Activated CD8-positive, alpha-beta memory T cell treated with anti-CD3 and anti-CD28 coated beads for 24 hours (primary cell): Measurements from ENCODE around the gene ACAP3.

Experiments used
- DNase-seq: peaks from one replicate; pipeline ENCODE4 v3.0.0-alpha.2; 2020

The ACAP3 gene

DNA sequence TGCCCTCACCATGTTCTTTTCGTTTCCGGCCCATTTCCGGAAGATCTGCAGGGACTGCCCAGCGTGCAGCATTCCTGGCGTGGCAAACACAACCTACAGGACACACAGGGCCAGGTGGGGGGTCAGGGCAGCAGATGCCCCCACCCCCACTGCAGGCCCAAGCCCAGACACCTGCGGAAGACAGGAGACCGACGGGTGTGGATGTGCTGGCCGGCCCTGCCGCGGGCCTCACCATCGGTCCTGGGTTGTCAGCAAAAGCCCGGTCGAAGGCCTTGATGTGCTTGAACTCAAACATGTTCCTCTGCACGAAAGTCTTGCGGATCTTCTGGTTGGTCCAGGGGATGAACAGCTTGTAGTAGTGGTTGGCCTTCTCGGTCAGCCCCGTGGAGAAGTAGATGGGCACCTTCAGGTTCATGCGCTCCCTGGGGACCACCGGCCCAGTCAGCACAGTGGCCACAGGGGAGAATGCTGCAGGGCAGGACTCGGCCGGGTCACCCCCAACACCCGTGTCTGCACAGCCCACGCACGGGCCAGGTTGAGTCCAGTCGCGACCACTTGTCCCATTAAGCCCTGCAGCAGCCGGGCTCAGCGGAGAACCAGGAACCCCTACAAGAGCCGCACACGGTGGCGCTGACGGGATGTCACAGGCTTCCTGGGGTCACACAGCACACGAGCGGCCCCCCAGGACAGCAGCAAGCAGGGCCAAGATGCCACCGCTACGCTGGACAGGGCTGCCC, 5.9 kb upstream of the ACAP3 start:
- DNase-seq = no peak

DNA sequence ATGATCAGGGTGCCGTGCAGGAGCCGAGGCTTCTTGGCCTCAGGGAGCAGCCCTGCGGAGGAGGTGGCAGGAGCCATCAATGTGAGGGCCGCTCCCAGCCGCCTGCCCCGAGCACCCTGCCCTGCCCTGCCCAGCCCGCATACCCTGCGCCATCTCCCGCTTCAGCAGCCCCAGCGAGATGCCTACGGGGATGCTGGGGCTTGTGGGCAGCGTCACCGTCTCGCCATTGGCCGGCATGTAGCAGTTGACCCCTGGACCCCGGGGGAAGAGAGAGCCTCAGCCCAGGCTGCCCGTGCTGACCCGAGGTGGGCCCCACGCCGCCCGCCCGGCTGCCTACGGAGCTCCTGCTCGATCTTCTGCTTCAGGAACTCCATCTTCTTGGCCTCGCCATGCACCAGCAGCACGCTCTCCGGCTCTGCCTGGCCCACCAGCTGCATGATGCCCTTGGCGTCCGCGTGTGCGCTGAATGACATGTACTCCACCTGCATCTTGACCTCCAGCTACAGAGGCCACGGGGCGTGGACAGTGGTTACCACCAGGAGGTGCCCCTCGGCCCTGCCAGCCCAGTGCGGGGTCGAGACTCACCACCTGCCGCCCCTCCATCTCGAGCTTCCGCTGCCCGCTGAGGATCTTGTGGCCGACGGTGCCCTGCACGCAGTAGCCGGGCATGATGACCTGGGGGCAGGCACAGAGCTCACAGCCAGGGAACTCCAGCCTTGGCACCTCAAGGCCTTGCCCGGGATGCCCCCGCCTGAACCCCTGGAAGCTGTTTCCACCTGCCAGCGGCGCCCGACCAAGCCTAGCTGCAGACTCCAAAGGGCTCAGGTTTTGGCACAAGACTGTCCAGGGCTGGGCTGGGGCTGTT, 5.0 kb upstream of the ACAP3 start:
- no peak for DNase-seq

DNA sequence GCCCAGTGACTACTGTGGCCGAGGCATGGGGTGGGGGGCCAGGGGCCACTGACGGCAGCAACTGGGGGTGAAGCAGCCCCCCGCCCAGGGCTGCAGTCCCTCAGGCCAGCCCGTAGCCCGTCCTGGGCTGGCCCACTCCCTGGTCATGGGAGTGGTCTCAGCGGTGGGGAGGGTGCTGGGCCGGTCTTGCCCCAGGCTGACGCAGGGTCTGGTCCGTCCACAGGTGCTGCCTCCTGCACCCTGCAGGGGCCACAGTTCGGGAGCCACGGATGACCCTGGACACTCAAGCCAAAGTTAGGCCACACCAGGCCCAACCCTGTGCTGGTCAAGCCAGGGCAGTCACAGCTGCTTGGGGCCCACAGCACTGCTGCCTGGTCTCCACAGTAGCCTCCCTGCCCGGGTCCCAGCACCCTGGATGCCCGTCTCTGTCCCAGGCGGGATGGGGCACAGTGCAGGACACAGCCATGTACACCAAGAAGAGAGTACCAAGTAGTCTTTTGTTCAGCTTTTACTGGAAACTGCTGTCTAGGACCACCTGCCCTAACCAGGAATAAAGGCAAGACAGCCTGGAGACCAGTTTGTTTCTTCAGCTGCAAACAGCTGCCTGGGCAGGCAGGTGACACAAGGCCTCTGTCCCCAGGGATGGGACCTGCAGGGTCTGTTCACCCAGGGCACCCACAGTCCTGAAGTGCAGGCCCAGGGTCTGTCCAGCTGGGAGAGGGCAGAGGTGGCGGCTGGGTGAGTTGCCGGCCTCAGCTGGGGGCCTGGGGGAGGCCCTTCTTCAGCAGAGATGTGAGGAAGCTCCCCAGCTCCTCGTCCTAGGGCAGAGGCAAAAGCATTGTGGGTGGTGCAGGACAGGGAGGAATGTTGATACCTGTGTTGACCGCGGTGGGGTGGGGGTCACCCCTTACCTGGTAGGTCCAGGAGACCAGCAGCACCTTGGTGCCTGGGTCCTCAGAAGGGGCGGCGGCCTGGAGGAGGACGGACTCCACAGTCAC, 3.7 kb upstream of the ACAP3 start:
- DNase-seq = no peak

DNA sequence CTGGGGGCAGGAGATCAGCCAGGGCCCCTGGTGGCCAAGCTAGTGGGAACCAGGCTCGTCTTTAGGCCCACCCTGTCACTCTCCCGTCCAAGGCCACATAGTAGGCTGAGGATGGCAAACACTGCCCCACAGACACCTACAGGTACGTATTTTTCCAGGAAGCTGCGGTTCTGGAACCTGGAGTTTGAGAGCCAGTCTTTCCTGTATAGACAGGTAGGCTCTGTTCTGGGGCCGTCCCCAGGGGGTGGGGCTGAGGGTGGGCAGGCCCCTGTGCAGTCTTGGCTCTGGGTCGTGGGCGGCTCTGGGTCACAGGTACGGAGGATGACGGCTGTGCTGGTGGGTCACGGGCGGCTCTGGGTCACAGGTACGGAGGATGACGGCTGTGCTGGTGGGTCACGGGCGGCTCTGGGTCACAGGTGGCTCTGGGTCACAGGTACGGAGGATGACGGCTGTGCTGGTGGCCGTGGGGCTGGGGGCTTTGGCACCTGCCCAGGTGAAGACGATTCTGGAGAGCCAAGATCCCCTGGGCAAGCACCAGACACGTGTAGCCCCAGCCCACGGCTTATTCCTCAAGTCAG, 2.8 kb upstream of the ACAP3 start:
- no peak for DNase-seq

DNA sequence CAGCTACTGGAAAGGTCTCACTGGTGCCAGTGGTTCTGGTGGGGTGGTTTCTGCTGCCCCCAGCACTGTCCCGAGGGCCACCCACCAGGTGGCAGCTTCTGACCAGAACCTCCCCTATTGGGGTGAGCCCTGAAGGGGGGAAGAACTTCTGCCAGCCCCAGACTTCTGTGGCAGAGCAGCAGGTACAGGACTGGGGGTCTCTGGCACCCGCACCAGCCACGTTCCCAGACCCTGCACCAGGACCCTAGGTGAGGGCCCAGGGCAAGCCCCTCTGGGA, 2.3 kb upstream of the ACAP3 start:
- no peak for DNase-seq

DNA sequence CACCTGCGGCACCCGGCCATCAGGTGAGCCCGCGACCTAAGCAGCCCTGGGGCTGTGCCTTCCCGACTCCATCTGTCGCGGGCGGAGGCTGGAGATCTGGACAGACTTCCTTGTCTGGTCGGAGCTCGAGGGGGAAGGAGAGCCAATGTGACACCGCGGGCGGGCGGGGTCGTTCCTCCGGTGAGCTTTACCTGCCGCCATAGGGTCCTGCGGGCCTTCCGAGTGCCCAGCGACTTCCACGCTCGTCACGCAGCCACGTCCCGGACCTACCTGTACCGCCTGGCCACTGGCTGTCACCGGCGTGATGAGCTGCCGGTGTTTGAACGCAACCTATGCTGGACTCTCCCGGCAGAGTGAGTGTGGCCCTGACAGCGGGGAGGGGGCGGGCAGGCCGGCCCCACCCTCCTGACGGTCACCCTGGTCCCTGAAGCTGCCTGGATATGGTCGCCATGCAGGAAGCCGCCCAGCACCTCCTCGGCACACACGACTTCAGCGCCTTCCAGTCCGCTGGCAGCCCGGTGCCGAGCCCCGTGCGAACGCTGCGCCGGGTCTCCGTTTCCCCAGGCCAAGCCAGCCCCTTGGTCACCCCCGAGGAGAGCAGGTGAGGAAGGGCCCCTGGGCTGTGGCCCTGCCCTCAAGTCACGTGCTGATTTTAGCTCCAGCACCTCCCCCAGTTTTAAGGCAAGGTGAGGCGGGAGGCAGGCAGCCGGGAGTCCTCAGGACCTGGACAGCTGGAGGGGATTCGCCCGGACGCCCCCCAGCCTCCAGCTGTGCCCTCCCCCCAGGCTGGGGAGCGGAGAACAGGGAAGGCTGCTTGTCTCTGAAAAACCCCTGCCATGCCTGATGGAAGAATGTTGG, 1.8 kb upstream of the ACAP3 start:
- DNase-seq = peak; percentile 77

DNA sequence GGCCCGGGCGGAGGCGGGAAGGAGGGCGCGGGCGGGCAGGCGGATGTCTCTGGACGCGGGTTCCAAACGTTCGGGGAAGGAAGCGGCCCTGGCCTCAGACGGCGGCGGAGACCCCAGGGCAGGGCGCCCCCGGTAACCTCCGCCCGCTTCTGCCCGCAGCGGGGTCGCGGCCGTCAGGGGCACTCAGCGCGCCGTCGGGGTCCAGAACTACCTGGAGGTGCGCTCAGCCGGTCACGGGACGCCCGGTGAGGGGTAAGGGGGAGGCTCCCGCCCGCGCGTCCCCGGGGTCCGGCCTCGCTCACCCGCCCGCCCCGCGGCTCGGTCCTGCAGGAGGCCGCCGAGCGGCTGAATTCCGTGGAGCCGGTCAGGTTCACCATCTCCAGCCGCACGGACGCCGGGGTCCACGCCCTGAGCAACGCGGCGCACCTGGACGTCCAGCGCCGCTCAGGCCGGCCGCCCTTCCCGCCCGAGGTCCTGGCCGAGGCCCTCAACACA, 1.1 kb upstream of the ACAP3 start:
- no peak for DNase-seq

DNA sequence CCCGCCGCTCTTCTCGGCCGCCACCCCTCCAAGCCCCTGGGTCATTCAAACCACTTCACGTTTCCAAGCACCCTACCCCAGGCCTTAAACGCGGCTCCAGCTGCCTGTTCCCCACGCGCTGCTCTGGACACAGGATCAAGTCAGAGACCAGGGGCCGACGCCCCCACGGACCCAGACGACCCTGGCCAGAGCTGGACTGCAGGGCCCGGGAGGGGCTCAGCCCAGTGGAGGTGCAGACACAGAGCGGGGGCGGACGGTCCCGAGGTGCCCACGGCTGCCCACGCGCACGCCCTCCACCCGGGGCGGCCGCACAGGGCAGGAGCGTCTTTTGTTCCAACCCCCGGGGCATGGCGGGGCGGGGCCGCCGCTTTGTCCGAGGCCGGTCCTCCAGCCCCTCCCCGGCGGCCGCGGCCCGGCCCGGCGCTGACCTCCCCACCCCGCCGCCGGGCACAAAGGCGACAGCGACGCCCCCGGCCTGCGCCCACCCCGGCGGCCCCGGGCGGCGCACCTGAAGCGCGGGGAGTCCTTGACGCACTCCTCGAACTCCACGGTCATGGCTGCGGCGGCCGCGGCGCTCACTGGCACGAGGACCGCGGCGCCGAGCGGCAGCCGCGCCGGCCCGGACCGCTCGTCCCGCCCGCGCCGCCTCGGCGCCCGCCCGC, 338 bp downstream of the ACAP3 start:
- DNase-seq = no peak

DNA sequence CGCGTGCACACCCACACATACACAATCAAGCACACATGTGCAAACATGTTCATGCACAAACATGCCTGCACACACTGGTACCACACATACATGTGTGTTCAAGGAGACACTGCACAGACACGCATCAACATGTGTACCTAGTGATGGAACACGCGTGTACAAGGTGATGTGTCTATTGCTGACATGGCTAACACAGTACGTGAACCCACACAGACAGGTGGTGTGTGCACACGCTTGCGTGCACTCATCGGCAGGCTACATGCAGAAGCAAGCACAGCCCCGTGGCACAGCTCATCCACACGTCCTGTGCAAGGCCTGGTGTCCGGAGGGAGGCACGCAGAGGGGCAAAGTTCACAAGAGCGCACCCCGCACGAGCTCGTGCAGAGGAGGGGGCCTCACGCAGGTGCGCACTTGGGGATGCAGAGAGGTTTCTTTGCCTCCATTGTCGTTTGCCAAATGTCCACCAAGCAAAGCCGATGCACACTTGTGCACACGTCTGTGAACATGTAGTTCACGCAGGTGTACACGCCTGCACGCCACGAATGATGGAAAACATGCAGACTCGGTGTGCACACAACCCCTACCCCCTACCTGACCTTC, 969 bp downstream of the ACAP3 start:
- peak; percentile 68 for DNase-seq

DNA sequence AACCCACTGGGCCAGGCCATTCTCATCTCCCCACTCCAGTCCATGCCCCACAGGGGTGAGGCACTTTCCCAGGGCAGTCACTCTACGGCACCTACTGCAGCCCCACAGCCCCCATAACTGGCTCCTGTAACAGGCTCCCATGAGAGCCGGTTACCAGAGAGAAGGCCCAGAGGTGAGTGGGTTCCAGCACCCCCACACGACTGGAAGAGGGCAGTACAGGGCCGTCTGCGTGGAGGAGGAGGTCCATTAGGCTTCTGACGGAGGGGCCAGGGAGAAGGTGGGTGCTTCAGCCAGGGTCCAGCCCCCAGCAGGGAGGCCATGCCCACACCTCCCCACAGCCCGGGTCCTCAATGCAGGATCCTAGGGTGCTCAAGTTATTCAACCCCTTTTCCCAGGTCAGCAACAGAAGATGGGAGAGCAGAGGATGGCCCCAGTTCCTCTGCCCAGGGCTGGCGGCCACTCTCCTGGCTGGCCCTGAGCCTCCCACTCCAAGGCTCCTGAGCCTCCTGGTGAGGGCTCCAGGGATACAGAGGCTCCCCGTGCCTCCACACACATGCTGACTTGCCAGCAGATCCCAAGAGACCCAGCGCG, 1.6 kb downstream of the ACAP3 start:
- no peak for DNase-seq

DNA sequence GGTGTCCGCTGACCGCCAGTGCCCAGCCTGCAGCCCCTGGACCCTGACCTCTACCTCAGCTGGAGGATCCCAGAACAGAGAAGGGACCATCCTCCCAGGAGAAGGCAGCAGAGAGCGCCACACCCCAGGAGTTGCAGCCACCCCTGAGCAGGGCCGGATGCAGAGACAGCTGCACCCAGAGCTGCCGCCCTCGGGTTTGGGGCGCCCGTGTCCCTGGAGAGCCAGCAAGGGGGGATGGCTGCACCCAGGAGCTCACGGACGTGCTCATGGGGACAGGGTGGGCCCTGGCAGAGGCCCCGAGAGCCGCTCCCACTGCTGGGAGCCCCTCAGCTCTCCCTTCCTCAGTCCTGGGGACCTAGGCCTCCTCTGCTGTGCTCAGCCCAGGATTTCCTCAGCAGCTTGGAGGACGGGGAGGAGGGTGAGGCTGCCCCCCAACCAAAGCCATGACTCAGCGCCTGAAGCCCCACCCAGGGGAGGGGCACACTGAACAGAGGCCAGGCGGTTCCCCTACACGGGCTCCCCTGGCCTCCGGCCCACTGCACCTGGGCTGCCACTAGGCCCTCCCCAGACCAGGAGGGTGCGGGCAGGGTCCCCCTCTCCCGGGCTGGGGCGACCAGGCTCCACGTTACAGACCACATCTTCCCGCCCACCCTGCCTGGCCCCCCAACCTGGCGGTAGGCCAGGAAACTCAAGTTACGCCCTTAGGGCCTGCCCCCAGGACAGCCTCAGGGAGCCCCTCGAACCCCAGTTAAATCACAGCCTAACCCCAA, 2.2 kb downstream of the ACAP3 start:
- DNase-seq = peak; percentile 88

DNA sequence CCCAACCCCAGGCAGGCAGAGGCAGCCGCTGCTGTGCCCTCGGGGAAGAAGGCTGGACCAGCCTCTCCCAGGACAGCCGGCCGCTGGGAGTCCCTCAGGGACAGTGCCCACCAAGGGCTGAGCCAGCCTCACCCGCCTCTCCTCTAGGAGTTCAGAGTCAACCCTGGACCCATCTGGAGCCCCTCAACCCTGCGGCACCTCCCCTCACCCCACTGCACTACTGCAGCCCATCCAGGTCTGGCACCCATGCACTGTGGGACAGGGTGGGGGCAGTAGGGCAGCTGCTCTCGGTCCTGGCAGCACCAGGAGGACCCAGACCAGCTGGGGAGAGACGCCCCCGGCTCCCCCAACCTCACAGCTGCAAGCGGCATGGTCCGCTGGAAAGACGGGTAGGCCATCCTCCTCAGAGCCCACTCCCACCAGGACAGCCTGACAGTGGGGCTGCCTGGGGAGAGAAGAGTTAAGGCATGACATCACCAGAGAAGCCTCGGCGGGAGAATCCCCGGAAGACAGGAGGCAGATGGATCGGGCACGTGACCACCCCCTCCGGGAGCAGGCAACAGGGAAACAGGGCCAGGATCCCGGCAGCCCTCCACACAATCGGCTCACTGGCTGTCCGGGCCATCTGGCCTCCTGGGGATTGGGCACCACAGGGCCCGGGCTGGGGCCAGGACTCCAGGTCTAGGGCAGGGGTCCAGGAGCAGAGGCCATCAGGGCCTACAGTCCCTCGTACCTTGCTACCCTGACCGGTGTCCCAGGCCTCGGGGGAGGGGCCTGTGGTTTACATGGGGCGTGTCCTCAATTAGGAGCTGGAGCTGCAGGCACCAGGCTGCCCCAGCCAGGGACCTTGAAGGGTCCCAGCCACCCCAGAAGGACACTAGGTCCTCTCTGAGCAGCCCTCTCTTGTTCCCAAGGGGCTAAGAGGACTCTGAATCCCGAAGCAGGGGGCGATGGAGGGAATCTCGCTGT, 3.1 kb downstream of the ACAP3 start:
- DNase-seq = no peak

DNA sequence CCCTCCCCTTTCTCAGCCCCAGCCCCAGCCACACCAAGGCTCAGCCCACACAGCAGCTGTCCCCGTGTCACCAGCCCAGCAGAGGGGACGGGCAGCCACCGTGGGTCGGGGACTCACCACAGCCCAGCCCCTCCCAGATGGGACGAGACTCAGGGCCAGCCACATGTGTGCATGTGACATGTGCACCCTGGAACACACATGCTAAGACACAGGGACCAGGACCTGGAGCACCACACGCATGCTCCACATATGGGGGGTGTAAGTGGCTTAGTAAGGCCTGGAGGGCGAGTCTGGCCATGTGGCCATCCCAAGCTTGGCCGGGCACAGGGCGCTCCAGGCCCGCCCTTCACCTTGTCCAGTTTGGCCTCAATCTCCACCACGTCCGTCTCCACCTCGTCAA, 4.0 kb downstream of the ACAP3 start:
- DNase-seq = no peak

DNA sequence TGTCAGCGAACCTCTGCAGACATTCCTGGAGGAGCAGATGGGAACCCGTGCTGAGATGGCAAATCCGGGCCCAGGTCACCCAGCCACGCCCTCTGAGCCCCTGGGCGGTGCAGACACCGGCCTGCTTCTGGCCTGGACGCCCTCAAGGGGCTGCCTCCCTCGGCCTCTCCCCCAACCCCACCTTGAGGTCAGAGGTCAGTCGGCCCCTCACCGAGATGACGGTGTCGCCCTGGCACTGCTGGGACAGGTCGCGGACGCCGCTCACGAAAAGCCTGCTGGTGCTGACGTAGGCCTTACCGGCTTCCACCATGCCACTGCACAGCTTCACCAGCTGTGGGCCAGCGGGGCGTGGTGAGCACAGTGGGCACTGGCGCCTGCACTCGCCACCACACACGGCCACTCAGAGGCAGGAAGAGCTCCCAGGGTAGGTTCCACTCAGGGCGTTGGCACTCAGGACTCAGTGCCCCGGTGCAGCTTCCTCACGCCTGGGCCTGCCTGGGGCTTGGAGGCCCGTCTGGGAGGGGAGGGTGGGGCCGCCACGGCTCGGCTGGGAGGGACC, 4.7 kb downstream of the ACAP3 start:
- DNase-seq = no peak

DNA sequence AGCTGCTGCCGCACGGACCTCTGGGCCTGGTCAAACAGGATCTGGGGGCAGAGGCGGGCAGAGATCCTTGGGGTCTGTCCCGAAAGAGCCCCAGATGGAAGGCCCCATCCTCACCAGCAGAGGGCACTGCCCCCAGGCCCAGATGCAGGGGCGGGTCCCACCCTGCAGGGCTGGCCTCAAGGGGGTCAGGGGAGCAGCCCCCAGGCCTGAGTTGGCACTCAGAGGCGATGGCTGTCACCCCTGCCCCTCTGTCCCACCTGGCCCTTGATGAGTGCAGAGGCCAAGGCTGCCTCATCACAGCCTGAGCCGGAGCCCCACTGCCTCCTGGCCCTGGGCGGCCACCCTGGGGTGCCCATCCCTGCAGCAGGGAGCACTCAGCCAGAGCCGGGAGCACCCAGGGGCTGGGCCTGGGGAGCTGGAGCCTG, 5.7 kb downstream of the ACAP3 start:
- no peak for DNase-seq

DNA sequence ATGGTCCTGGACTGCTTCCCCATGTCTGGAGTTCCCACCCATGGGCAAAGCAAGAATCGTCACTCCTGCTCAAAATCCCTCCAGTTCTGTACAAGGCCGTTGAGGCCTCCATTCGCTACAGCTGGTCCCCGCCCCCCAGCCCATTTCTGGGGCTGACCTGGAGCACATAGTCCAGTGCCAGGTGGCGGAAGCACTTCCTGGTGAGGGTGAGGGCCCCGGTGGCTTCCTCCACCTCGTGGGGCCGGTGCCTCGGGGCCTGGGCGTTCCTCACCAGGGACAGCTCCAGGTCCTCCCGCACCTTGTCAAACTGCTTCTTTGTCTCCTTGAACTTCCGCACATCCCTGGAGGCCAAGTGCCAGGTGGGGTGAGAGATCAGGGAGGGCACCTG, 7.4 kb downstream of the ACAP3 start:
- DNase-seq = no peak

DNA sequence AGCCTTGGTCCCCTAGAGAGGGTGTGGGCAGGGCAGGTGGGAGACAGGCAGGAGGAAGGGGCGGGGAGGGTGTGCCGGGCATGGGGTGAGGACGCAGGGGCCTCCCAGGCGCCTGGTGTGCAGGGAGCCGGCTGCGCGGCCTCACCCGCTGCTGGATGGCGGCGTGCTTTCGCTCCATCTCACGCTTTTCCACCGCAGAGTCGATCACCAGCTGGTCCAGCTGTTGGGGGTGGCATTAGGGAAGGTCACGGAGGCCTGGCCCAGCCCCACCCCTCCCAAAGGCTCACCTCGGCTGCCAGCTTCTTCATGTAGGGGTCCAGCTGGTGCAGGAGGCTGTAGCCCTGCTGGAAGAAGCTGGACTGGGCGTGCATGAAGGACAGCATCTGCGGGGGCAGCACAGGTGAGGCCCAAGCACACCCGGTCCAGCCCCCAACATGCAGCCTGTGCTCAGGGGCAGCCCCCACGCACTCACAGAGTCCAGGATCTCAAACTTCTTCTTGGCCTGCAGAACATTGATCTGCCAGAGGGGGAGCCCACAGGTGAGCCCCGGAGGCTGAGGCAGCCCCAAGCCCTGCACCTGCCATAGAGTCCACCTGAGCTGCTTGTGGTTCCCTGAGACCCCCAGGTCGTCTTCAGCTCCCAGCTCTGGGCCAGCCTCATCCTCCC, 7.9 kb downstream of the ACAP3 start:
- DNase-seq = no peak
